Right forelimb (tissue), 1 donor: ENCODE results near the gene SSR2.

Source experiments
- DNase-seq: peaks from one replicate; pipeline ENCODE4 v3.0.0-alpha.2; 2018

The SSR2 gene

DNA sequence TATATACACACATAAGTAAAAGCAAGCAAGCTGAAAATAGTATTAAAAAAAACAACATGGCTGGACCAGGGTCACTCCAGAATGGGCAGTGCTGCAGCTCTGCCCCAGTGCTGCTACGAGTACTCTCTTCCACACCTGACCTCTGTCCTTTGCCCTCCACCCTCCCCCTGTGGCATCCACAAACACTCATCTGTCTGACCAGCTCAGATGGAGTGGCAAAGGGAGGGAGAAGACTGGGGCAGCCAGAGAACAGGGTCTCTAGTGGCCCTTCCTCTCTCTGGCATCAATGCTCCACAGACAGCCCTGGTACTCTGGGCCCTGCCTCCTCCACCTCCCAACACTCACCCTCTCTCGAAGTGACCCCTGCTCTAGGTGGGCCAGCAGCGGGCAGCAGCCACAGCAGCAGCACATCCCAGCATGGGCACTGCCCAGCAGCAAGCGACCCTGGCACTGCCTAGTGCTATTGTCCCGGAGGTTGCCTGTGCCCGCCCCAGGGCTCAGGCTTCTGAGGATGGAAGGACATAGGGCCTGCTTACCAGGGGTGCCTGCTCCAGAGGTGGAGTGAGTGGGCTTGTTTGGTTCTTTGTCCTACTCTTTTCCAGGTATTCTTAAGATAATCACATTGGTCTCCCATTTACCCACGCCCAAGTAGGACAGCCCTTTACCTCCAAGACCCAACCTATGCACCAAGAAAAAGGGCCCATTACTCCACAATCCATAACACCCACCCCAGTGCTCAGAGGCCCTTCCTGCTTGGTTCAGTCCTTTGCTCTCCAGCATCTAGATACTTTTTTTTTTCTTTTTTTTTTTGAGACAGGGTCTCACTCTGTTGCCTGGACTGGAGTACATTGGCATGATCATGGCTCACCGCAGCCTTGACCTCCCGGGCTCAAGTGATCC is 48.6 kb downstream of the SSR2 start:
- no peak for DNase-seq

DNA sequence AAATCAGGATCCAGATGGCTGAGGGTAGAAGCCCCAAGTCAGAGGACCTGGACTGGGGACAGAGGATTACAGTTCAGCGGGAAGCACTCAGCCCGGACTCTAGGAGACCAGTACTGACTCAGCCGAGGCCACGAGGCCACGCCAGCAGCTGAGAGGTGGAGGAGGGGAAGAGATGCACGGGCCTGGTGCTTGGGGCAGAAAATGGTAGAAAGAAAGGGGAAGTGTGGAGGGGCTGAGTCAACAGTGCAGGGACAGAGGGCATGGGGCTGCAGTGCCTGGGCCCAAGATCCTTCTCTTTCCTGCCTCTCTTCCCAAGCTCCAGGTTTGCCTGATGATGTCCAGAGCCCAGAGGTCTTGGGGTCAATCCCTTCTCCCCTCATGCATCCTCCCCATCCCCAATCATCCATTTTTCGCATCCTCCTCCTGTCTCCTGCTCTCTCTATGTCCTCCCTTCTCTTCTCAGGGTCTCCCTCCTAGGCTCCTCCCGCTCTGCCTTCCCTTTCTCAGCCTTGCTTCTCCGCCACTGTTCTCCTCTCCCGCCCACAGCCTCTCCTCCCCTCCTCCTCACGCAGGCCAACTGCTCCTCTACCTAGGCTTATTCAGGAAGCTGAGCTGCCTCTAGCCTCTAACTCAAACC is 50.1 kb downstream of the SSR2 start:
- DNase-seq, result no peak

DNA sequence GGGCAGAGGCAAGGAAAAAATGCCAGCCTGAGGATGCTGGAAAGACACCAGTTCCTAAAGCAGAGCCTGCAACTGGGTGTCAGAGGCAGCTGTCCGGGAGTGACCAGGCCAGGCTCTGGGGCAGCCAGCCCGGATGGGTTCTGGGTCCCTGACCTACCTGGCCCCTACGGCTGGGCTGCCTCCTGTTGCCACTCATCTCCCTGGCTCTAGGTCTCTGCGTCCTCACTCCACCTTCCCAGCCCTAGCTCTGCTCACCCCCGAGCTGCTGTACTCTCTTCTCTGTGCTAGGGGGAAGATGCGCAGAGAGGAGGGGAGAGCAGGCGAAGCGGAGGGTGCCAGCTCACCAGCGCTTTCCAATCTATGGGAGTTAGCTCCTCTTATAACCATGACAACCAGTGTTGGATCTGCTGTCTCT is 51.4 kb downstream of the SSR2 start:
- DNase-seq, result no peak

DNA sequence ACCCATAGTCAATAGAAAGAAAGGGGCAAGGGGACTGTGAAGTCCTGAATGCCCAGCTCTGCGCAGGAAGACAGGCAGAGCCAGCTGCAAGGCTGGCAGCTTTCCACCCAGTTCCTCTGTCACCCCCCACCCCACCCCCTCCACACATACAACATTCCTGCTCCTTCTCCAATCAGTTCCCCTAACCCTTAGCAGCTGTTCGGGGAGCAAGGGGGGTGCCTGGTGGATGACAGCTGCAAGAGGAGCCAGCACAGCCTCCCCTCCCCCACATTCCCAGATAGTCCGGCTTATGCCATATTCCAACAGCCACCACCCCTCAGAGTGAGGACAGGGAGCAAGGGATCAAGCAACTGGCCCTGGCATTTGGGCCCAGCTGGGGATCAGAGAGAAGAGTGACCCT is 52.1 kb downstream of the SSR2 start:
- DNase-seq, result peak; percentile 86

DNA sequence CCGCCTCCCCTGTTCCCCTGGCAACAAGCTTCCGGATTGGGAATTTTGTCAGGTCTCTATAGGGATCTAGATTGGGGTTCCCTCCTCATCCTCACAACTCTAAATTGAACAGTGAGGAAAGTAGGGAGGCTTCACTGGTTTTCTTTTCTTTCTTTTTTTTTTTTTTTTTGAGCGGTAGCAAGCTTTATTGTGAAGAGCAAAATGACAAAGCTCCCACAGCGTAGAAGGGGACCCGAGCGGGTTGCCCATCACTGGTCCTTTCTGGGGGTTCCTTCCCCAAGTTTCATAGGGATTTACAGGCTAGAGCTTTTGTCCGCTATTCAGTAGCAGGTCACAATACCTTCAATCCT is 52.7 kb downstream of the SSR2 start:
- DNase-seq, result no peak

DNA sequence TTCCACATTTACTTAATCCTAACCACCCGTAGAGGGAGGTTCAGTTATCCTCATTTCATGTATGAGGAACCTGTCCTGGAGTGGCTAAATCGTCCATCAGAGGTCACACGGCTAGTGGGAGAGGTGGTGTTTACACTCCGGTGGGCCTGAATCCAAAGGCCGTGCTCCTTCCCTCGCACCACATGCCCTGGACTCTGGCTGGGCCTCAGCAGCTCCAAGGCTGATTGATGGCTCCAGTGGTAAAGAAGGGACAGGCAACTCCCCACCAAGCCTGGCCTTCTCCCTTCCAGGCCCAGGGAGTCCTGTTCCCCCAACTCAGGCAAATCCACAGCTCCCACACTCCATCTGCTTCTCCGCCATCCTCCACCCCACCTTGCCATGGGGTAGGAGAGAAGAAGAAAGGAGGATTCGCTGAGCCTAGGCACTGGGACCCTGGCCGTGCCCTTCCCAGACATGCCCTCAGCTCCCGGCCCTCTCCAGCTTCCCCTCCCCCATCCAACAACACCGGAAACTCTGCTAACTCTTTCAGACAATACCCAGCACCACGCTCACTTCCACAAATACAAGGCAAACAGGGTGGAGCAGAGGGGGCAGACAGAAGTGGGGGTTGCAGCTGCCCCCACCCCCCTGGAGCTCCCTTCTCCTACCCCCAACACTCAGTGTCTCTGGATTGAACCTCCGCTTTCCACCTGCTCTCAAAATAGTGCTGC is 53.3 kb downstream of the SSR2 start:
- DNase-seq, result no peak

DNA sequence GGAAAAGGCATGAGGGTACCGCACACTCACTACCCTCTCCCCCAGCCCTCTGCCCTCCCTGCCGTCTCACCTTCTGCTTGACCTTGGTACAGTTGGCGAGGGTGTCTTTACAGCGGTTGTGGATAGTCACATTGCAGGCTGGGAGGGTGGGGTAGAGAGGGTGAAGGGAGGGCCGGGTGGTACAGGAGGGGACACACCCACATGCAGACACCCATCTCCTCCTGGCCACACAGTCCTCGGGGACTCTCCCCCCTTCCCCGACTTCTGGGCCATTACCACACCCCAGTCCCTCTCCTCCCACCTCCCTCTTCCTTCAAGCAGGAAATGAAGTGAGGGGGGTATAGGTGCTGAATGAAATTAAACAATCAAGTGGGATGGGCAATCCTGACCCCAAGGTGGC is 54.0 kb downstream of the SSR2 start:
- DNase-seq, result no peak

DNA sequence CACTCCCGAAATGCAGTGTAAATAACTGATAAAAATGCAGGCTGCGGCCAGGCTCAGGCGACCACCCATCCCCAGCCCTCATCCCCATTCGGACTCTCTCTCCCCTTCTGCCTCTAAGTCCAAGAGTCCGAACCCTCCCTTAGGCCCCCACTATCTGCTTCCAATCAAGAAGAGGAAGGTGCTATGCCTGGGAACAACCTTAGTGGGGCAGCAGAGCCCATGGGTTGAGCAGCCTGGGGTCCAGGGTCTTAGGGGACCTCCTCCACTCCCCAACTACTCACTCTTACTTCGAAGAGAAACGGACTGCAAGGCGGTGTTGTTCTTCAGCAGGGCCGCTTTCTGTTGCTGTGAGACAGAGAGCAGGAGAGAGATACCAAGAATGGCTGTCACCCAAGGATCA is 54.6 kb downstream of the SSR2 start:
- no peak for DNase-seq

DNA sequence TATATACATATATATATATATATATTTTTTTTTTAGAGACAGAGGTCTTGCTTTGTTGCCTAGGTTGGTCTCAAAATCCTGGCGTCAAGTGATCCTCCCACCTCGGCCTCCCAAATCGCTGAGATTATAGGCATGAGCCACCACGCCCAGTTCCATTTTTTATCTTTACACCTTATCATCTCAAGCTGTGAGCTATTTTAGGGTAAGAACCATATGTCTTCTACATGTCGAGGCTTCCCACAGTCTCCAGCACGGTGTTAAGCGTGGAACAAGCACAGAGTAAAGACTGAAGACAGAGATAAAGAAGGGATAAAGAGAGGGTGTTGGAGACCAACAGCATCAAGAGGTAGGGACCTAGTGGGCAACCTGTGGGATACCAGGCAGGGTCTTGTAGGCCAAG is 56.6 kb downstream of the SSR2 start:
- DNase-seq, result no peak

DNA sequence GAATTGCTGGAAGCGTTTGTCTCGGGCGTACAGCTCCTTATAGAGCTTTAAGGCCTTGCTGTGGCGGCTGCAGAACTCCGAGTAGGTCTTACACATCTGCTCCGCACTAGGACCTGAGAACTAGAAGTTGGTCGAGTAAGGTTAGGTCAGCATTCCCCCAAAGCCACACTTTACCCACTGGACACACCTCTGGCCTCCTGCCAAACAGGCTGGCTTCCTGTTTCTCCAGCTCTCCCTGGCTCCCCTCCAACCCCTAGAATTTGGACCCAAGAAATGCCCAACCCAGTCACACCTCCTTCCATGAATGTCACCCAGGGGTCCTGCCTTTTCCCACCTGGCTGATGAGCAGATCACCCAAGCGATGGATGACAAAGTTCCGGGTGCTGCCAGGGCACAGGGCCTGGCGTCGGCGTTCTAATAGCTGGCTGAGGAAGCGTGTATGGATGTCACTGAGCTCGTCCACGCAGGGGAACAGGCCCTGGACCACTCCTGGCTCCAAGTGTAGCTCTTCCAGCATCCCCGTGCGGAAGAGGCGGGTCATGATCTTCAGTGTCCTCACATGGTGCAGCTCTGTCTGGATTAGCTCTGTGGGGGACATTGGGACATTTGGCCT is 58.0 kb downstream of the SSR2 start:
- no peak for DNase-seq

DNA sequence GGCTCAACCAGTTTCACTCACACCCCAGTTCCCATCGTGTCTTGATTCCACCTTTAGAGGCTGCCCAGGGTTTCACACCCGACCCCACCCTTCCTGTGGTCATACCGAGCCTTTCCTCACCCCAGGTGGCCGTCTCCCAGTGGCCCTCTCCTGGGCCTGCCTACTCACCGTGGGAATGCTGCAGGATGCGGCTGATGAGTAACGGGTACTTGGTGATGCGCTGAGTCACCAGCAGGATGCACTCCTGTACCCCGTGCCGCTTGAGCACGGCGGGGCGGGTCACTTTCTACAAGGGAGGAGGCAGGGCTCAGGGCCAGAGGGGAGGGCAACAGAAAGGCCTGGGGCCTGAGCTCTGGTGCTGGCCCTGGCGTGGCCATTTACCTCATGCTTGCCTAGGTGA is 58.8 kb downstream of the SSR2 start:
- no peak for DNase-seq

DNA sequence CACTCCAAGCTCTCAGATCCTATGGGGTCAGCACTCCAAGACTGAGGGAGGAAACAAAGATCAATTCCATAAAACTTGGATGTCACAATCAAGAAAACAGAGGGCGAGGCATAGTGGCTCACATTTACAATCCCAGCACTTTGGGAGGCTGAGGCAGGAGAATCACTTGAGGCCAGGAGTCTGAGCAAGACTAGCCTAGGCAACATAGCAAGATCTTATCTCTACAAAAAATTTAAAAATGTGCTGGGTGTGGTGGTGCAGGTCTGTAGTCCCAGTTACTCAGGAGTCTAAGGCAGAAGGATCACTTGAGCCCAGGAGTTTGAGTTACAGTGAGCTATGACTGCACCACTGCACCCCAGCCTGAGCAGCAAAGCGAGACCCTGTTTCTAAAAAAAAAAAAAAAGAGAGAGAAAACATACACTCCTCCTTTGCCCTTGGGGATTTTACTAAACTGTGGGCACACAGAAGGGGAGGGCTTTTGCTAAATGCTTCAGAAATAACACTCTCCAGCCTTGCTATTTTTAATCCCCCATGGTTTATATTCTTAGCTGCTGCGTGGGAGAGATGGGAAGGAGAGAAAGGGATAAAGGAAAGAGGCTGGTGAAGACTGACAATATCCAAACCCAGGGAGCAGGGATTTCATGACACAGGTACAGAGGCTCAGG is 60.5 kb downstream of the SSR2 start:
- DNase-seq, result no peak
